K562 (cell line): ENCODE measurements around the gene KIF3B. TPM values are rescaled to one million over a fixed set of nuclear protein-coding genes. Genes with fewer than 3 reads are reported as not detected.

Source experiments
- ARID3B ChIP-seq: fragments of 250-450 bp; sonication (Bioruptor Pico); IDR thresholded peaks from 2 replicates; pipeline ENCODE4 v1.4.0; 2020; ENCODE audit warnings: borderline replicate concordance
- ARNT ChIP-seq, 2 experiments: fragments of 450-650 bp; IDR thresholded peaks; 2 replicates each; pipeline ENCODE4 v1.6.1; 2016; ENCODE audit warnings: mild to moderate bottlenecking in 1 of 2
- CREBBP ChIP-seq: IDR thresholded peaks from one replicate; pipeline ENCODE4 v1.6.1; 2012; ENCODE audit warnings: low read depth, mild to moderate bottlenecking, control low read depth, inconsistent platforms, low read length
- FOXA3 ChIP-seq, 2 experiments: fragments of 450-650 bp in 1 of 2; sonication (generic) in 1 of 2; formaldehyde crosslinking; IDR thresholded peaks in 1 of 2; conservative IDR thresholded peaks in 1 of 2; 2 replicates each; pipeline versions ENCODE4 v1.4.0 to v1.8.0; 2020 to 2022; ENCODE audit warnings: mild to moderate bottlenecking in 2 of 2, missing genetic modification reagents in 1 of 2
- FOXP1 ChIP-seq: sonication (generic); formaldehyde crosslinking; IDR thresholded peaks from 2 replicates; pipeline ENCODE4 v1.8.0; 2022; ENCODE audit warnings: mild to moderate bottlenecking, missing genetic modification reagents
- MNT ChIP-seq, 2 experiments: fragments of 450-650 bp; conservative IDR thresholded peaks; 2 replicates each; pipeline ENCODE4 v1.6.1; 2017; ENCODE audit warnings: mild to moderate bottlenecking in 2 of 2, moderate library complexity in 2 of 2
- PPARD ChIP-seq: fragments of 250-450 bp; sonication (Bioruptor Pico); IDR thresholded peaks from 2 replicates; pipeline ENCODE4 v1.8.0; 2022; ENCODE audit warnings: inconsistent platforms, mild to moderate bottlenecking, moderate library complexity
- ZBTB40 ChIP-seq, 2 experiments: fragments of 450-650 bp in 1 of 2; sonication (generic) in 1 of 2; formaldehyde crosslinking in 1 of 2; IDR thresholded peaks; 2 replicates each; pipeline versions ENCODE4 v1.7.1 to v1.9.0; 2016 to 2022; ENCODE audit warnings: inconsistent platforms in 1 of 2, mild to moderate bottlenecking in 1 of 2, missing genetic modification reagents in 1 of 2
- ZBTB5 ChIP-seq: fragments of 450-650 bp; IDR thresholded peaks from 2 replicates; pipeline ENCODE4 v1.6.1; 2017; ENCODE audit warnings: antibody characterized with exemption
- ZNF140 ChIP-seq: fragments of 250-450 bp; sonication (Bioruptor Pico); IDR thresholded peaks from 2 replicates; pipeline ENCODE4 v1.8.0; 2021; ENCODE audit warnings: moderate library complexity, mild to moderate bottlenecking, inconsistent platforms
- ZSCAN32 ChIP-seq: fragments of 450-650 bp; formaldehyde crosslinking; IDR thresholded peaks from 2 replicates; pipeline ENCODE4 v1.4.0; 2020; ENCODE audit warnings: mild to moderate bottlenecking, moderate library complexity
- polyA plus RNA-seq, 8 experiments: library from polyadenylated mRNA; depleted of rRNA in 4 of 8; stranded (reverse) in 5 of 8; unstranded in 3 of 8; fragments of >200 nt; fragmentation: Nextera tagmentation in 2 of 8; fragmentation: Illumina TruSeq in 1 of 8; extraction: Ambion mirVana in 2 of 8; extraction: Trizol in 1 of 8; gene quantifications; 2 replicates each; pipeline versions ENCODE4 v1.2.1 to v1.2.3, GENCODE V29; 2011 to 2014; ENCODE audit warnings: inconsistent platforms in 1 of 8, missing spikeins in 1 of 8
- total RNA-seq, 7 experiments: library from RNA; depleted of rRNA in 6 of 7; stranded (reverse); fragments of >200 nt in 6 of 7; fragmentation: Illumina TruSeq in 2 of 7; extraction: Trizol in 2 of 7; gene quantifications; 2 replicates each; pipeline versions ENCODE4 v1.2.1 to v1.2.3, GENCODE V29; 2011 to 2021; ENCODE audit warnings: low replicate concordance in 1 of 7

KIF3B gene
- total and polyA plus RNA-seq, 9 of the 15 experiments (the other 6 are each of a cell fraction or from before 2014, with no cell fraction given), result 2.9 to 12.3 (median 8.6) TPM

- TF ChIP-seq MNT (conservative IDR thresholded peaks at IDR 0.05), result no peak
- TF ChIP-seq ZBTB40 (IDR thresholded peaks at IDR 0.05), result no peak
- TF ChIP-seq ZBTB40 (CRISPR knock-in tag; IDR thresholded peaks at IDR 0.05), result no peak
- no peak for TF ChIP-seq CREBBP
- no peak for TF ChIP-seq ZNF140
- TF ChIP-seq ZBTB5, result no peak
- no peak for TF ChIP-seq PPARD (CRISPR knock-in tag)
- no peak for TF ChIP-seq ZSCAN32 (CRISPR knock-in tag)
- TF ChIP-seq ARID3B, result no peak
- TF ChIP-seq ARNT (IDR thresholded peaks at IDR 0.05), result peak in 1 of 2 experiments; percentile 96; a peak in 2 of 4 replicates
- TF ChIP-seq FOXP1 (CRISPR knock-in tag), result no peak
- TF ChIP-seq FOXA3 (CRISPR knock-in tag; conservative IDR thresholded peaks at IDR 0.05 in 1 of 2, IDR thresholded peaks at IDR 0.05 in 1 of 2), result 0 out of 4 replicates have a peak, but pooled peaks of 1 of the 2 experiments have one; percentile 28
These were observed 79.3 kb downstream of the KIF3B start (continued) for GRCh38 chr20:32356622-32357374.
